ENCODE results near the gene CEP170.

Gene CEP170

DNA sequence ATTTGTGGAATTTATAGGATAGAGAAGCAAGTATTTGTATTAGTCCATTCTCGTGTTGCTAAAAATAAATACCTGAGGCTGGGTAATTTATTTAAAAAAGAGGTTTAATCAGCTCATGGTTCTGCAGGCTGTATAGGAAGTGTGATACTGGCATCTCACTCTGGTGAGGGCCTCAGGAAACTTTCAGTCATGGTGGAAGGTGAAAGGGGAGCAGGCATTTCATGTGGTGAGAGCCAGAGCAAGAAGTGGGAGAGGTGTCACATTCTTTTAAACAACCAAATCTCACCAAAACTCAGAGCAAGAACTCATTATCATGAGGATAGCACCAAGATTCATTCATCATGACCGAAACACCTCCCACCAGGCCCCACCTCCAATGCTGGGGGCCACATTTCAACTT lies 18.9 kb upstream of the CEP170 start:
- TF ChIP-seq, protein P1, sequence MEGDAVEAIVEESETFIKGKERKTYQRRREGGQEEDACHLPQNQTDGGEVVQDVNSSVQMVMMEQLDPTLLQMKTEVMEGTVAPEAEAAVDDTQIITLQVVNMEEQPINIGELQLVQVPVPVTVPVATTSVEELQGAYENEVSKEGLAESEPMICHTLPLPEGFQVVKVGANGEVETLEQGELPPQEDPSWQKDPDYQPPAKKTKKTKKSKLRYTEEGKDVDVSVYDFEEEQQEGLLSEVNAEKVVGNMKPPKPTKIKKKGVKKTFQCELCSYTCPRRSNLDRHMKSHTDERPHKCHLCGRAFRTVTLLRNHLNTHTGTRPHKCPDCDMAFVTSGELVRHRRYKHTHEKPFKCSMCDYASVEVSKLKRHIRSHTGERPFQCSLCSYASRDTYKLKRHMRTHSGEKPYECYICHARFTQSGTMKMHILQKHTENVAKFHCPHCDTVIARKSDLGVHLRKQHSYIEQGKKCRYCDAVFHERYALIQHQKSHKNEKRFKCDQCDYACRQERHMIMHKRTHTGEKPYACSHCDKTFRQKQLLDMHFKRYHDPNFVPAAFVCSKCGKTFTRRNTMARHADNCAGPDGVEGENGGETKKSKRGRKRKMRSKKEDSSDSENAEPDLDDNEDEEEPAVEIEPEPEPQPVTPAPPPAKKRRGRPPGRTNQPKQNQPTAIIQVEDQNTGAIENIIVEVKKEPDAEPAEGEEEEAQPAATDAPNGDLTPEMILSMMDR (conservative IDR thresholded peaks at IDR 0.05) = no peak
- no peak overlapping the region for H3K27ac ChIP-seq

DNA sequence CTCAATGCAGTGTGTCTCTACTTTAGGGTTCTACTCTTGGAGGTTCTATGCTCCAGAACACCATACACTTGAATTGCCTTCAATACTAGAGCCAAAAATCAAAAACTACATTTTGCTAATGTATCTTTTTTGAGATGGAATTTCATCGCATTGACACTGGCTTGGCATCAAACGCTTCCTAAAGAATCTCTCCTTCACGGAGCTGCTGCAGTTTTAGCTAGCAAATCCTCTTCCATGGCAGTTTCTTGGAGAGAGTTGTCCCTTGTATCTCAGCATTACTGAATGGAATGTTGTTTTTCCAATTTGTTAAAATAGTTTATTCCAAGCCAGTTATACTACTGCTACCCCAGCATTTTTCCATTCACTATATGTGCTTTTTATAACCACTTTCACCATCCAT lies 18.4 kb upstream of the CEP170 start:
- TF ChIP-seq, protein P1 (conservative IDR thresholded peaks at IDR 0.05) = no peak
- H3K27ac ChIP-seq = no peak overlapping the region

DNA sequence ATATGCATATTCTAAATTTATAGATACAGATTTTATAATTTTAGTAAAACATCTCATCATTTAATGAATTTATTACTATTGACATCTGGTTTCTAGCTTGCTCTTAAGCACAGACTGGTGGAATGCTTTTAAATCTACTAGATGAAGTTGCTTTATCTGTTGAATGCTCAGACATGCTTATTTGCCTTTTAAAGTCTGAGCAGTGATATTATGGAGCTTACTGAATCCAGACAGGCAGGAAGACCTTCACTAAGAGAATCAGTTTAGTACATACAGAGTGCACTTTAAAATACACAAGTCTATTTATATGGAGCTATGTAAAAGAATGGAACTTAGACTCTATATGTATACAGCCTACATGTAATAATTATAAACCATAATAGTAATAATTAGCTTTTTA lies 17.3 kb upstream of the CEP170 start:
- no peak overlapping the region for H3K27ac ChIP-seq
- TF ChIP-seq, protein P1 (conservative IDR thresholded peaks at IDR 0.05) = no peak

DNA sequence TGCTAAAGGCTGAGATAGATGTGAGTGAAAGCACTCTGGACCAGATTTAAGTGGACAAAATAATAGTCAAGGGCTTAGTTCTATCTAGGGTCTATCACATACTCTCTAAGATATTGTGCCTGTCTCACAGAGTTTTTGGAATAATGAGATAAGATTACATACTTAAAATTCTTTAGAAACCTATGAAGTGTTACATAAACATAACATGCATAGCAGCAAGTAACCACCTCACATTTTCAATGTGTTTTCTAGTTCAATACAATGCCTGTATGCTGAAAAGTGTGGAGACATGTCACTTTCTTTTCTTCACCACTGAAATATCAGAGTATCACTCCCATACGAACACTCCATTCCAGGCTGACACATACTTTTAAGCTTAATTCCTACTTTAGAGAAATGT lies 16.9 kb upstream of the CEP170 start:
- TF ChIP-seq, protein P1 (conservative IDR thresholded peaks at IDR 0.05) = no peak

DNA sequence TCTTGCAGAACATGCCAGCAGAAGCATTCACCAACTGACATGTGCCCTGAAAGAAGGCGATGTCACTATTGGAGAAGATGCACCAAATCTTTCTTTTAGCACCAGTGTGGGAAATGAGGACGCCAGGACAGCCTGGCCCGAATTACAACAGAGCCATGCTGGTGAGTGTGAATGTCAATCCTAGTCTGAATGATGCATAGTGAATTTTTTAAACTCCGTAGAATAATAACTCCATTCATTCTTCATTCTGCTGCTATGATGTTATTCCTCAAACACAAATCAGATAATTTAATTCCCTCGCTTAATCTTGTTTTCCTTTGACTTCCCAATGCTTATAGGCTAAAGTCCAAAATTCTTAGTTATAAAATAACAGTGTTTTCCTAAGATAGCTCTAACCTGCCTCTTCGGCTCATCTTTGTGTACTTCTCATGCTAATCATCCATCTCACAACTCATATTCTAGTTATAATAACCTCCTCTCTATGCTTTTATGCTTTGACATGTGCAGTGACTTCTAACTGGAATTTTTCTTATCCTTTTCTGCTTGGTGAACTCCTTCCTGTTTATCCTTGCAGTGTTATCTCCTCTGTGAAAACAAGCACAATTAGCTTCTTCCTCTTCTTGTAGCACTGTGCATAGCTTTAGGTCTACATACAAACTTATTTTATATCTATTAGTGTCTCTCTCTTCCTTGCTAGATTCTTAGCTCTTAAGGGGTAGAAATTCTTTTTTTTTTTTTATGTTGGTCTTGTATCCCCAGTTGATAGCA lies 15.2 kb upstream of the CEP170 start:
- TF ChIP-seq, protein P1 (conservative IDR thresholded peaks at IDR 0.05) = no peak
- H3K27ac ChIP-seq = no peak overlapping the region

More for the DNA sequence above, 16.9 kb upstream of the CEP170 start:
- no peak overlapping the region for H3K27ac ChIP-seq

DNA sequence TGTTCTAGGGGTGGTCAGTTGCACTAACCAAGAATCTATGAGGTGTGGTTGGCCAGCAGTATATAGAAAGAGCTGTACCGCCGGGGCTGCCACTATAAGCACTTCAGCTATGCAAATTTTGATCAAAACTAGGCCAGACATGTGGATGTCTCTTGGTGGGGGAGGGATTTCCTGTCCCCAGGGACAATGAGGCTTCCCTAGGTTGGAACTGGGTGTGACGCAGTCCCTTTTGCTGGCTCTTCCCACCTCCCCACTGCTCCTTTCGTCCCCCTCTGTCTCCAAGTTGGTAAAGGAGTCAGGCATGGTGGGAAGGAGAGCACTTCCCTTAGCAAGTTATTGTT lies 14.3 kb upstream of the CEP170 start:
- TF ChIP-seq, protein P1 (conservative IDR thresholded peaks at IDR 0.05) = no peak
- no peak overlapping the region for H3K27ac ChIP-seq

DNA sequence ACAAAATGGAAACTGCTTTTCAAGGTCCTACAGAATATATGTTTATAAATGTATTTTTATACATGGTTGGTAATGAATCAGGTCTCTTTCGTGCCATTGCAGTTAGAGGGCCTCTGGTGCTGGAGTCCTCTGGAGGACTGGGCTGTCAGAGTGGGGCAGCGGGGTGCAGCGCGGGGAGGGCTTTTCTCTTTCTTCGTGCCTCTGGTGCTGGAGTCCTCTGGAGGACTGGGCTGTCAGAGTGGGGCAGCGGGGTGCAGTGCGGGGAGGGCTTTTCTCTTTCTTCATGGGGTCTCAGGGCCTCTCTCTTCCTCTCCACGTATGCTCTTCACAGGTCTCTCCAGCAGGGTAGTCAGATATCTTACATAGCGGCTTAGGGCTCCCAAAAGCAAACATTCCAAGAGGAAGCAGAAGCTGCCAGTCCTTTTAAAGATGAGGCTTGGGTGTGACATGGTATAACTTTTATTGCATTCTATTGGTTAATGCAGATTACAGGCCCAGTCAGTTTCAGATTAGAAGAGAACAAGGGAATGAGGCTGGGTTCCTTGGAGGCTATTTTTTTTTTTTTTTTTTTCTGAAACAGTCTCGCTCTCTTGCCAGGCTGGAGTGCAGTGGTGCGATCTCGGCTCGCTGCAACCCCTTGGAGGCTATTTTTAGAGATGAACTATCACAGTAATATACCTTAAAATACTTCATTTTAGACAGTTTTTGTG lies 13.8 kb upstream of the CEP170 start:
- no peak overlapping the region for H3K27ac ChIP-seq

More for the DNA sequence above, 13.8 kb upstream of the CEP170 start:
- TF ChIP-seq, protein P1 (conservative IDR thresholded peaks at IDR 0.05) = no peak
